NCI-H510A treated with DMSO at 0.1 percent for 48 hours (cell line): ENCODE results near the gene PRKCQ.
A peak's percentile ranks its signal among the peaks of the same experiment; 100 is the strongest.

Experiments
- DNase-seq: peaks from one replicate; lab custom pipeline; 2025; lab: John Stamatoyannopoulos, UW

The PRKCQ gene

DNA sequence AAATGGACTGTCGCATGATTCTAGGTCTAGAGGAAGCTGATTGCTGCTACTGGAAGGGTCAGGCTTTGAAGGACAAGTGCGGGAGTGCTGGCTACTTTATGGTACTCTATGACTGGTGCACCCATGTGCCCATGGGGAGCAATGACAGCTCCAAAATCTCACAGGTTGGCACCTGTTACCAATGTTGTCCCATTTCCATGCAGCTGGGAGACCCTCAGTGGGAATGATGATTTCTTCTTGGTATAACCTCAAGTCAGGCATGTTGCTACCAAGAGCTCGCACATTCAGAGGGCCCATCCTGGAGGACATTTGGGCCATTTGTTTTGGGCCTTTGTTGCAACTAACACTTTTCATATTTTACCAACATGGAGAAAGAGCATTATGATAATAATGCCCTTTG is 174.4 kb downstream of the PRKCQ start:
- no peak for DNase-seq

DNA sequence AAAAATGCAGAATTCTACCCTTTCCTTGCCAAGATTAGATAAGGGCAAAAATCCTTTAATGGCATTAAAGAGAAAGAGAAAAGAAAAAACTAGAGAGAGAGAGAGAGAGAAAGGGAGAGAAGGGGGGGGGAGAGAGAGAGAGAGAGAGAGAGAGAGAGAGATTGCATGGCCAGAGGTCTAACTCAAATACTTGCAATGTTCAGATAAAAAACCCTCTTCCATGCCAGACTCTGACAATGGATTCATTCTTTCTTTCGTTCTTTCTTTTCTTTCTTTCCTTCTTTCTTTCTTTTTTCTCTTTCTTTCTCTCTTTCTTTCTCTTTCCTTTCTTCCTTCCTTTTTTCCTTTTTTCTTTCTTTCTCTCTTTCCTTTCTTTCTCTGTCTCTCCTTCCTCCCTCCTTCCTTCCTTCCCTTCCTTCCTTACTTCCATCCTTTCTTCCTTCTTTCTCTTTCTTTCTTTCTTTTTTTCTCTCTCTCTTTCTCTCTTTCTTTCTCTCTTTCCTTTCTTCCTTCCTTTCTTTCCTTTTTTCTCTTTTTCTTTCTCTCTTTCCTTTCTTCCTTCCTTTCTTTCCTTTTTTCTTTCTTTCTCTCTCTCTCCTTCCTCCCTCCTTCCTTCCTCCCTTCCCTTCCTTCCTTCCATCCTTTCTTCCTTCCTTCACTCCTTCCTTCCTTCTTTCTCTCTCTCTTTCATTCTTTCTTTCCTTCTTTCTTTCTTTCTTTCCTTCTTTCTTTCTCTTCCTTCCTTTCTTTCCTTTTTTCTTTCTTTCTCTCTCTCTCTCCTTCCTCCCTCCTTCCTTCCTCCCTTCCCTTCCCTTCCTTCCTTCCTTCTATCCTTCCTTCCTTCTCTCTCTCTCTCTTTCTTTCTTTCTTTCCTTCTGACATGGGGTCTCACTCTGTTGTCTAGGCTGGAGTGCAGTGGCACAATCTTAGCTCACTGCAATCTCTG is 175.7 kb downstream of the PRKCQ start:
- no peak for DNase-seq

- DNase-seq, result no peak
These were observed 177.1 kb downstream of the PRKCQ start for GRCh38 chr10:6402960-6403359.

DNA sequence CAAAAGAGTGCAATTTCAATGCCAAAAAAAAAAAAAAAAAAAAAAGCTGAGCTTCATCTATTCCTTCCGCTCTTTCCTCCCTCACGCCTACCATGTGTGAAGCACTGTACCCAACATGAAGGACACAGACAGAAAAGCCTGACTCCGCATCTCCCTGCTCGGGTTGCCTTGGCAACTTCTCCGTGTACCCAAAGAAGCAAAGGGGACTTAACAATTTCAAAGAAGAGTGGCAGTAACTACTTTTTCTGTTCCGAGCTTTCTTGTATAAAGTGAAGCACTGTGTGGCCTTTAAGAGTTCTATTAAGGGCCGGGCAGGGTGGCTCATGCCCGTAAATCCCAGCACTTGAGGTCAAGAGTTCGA is 177.7 kb downstream of the PRKCQ start:
- no peak for DNase-seq

GRCh38 chr10:6401558-6402348 is 178.3 kb downstream of the PRKCQ start:
- DNase-seq, result peak; percentile 40

DNA sequence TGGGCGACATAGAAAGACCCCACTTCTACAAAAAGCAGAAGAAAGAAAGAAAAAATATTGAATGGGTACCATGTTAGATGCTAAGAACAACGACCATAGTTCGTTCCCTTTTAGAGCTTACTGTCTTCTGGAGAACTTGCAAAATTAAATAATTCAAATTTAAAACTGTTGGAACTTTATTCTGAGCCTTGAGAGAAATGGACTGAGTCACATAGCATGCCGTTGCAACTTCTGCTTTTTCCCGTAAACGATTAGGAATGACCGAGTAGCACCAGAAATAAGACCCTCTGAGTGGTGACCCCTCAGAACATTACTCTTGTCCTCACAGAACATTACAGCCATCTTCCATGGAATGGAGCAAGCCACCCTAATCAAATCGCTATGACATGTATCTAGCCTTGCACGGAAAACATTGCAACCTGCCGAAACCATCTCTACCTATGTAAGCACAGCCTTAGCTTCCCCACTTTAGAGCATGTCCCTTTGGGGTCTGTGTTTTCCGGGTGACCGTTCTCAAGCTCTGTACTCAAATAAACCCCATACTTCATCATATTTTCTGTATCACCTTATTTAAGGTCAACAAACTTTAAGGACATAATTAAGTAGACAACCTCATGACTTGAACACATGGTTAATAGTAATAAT is 179.1 kb downstream of the PRKCQ start:
- no peak for DNase-seq

- DNase-seq, result no peak
These were observed 179.7 kb downstream of the PRKCQ start for GRCh38 chr10:6400331-6400730.

DNA sequence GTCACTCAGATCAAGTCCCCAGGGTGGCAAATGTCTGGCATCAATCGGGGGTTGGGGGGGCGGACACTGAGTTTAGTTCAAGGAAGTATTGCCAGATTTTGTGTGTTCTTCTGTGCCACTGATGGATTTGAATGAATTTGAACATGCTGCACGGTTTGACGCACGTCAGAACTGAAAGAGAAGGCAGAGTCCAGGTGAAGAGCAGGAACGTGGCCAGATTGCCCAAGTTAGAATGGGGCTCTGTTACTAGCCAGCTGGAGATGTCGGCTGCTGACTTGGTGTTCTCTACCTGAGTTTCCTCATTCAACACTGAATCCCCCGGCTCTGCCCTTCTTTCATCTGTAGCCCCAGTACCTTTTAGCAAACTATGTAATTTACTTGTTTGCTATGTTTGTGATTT is 180.2 kb downstream of the PRKCQ start:
- no peak for DNase-seq

DNA sequence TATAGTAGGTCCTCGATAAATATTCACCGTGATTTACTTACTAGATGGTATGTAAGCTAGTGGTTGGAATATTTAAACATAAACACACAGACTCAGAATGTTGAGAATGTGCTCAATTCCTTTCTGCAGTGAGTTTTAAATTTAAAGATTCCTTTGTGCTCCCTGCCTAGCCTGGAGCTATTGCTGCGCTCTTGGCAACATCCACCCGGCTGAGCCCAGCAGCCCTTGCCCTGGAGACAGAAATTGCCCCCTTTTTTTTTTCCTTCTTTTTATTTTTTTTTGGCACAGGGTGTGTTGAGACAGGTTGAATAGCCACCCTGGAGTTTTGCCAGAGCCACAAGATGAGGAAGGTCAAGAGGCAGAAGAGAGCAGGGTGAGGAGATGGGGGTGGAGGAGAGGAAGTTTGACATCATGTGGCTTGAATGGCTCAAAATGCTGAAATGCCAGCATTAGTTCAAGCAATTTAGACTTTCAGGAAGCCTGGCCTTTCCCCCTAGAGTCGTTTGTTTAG is 180.8 kb downstream of the PRKCQ start:
- DNase-seq, result no peak

- no peak for DNase-seq
These were observed 181.7 kb downstream of the PRKCQ start for GRCh38 chr10:6398399-6398798.

- no peak for DNase-seq
These were observed 183.4 kb downstream of the PRKCQ start for GRCh38 chr10:6396652-6397051.

DNA sequence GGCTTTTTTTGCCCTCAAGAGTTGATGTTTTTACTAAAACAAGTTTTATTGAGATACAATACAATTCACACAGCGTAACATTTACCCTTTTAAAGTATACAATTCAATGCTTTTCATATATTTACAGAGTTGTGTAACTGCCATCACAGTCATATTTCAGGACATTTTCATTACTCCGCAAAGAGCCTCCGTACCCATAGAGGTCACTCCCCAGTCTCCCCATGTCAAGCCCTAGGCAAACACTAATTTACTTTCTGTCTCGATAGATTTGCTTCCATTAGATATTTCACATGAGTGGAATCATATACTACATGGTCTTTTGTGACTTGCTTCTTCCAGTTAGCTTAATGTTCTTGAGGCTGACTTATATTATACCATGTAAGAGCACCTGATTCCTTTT is 183.8 kb downstream of the PRKCQ start:
- no peak for DNase-seq

GRCh38 chr10:6395606-6396005 is 184.5 kb downstream of the PRKCQ start:
- DNase-seq, result no peak

- no peak for DNase-seq
These were observed 186.0 kb downstream of the PRKCQ start for GRCh38 chr10:6394084-6394483.

- no peak for DNase-seq
These were observed 186.9 kb downstream of the PRKCQ start for GRCh38 chr10:6393168-6393567.

DNA sequence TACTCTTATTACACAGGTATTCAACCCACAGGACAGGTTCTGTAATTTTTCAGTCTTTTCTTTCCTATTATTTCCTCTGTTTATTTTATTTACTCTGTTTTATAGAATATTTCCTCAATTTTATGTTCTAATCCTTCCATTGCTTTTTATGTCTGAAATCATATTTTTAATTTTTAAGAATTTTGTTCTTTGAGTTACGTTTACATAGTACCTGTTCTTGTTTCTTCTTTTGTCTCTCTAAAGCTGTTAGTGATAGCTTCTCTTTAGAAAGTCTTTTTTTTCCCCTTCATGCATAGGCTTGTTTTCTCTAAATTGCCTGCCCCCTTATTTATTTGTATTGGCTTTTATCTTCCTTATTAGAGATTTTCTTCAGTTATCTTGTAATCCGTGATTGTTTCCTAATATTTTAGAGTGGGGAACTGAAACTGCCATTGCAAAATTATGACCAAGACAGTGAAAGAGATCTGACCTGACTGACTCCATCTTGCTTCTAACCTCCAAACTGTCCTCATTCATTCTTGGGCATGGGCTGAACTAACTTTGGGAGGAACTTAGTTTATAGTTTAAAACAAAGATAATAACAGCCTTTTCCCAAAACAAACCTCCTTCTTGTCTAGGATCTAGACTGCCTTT is 189.7 kb downstream of the PRKCQ start:
- no peak for DNase-seq

- no peak for DNase-seq
These were observed 191.7 kb downstream of the PRKCQ start for GRCh38 chr10:6388261-6388893.

GRCh38 chr10:6386960-6387359 is 193.1 kb downstream of the PRKCQ start:
- no peak for DNase-seq

- DNase-seq, result no peak
These were observed 193.7 kb downstream of the PRKCQ start for GRCh38 chr10:6386346-6386745.

- no peak for DNase-seq
These were observed 194.4 kb downstream of the PRKCQ start for GRCh38 chr10:6385665-6386064.

DNA sequence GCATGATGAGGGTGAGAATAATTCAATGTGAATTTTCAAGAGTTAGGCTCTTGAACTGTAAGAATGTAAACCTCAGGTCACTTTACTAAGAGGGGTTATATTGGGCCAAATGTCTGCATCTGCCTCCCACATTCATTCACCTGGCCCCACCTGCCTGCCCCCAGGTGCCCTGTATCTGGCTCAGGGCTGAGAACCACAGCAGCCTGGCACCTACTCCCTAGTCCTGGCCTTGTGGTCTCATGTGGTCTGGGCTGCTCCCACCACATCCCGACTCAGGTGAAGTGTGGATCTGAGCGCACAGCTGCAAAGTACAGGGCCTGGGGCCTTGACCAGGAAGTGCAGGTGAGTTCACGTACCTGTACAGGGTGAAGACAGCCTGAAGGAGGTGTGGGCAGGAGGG is 195.2 kb downstream of the PRKCQ start:
- no peak for DNase-seq

DNA sequence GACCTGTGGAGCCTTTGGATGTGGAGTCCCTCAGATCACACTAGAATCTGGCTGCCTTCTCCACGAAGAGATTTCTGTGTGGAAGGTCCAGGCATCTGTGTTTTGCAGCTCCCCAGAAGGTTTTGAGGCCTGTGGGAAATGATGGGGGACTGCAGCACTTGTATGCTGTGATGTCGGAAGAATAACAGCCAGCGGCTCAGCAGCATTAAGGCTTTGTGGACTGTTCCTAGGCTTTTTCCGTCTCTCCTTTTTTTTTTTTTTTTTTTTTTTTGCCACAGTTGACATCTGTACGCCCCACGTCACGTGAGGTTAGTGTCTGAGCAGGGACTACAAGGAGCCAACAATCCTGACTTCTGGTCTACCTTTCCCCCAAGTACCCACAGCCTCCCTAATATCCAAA is 196.0 kb downstream of the PRKCQ start:
- no peak for DNase-seq
